Measurements from ENCODE around the gene NACC1. TPM values are rescaled to one million over a fixed set of nuclear protein-coding genes. Genes with fewer than 3 reads are reported as not detected.

The NACC1 gene
- total and polyA plus RNA-seq, 2 of the 8 experiments (the other 6 are each of a cell fraction or from before 2014, with no cell fraction given) = 234 to 301 TPM

DNA sequence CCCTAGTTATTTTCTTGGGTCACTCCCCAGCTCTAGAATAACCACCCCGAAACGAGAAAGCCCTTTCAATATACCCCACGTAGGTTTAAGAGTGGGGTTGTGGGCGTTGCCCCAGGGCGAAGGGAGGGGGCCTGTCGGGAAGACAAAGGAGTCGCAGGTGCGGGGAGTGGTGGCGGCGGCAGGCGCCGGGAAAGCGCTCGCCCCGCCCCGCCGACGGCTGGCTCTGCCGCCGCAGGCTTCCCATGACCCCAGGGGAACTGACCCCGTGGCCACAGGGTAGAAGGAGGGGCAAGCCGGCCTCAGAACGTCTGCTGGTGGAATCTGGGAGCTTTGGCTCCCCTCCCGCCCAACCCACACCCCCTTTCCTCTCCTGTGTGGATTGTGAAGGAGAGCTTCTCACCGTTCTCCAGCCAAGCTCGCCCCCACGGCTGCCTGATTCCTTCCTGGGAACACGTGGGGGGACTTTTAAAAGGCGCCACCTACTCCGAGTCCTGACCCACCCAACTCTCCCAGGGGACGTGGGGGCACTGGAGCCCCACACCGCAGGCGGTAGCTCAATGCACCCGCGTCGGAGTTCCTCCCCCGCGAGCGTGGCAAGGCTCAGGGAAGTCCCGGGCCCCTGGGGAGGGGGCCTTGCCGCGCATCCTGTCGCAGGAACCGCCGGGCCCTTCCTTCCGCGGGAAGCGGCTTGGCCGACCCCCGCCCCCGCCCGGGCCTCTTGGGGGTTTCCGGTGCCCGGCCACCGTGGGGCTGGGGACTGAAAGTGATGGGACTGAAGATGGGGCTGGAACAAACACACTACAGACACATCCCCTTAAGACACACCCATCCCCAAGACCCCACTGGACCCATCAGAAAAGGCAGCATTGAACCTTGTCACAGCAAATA lies 37.7 kb downstream of the NACC1 start (continued):
- TF ChIP-seq, protein P1, sequence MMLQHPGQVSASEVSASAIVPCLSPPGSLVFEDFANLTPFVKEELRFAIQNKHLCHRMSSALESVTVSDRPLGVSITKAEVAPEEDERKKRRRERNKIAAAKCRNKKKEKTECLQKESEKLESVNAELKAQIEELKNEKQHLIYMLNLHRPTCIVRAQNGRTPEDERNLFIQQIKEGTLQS (IDR thresholded peaks at IDR 0.05; ENCODE audit: insufficient read depth, low read depth, low read length) = no peak
- 0 out of 2 replicates have a peak, but pooled peaks have one; percentile 16 for TF ChIP-seq MAX (IDR thresholded peaks at IDR 0.05)
- no peak for TF ChIP-seq SP2 (IDR thresholded peaks at IDR 0.05; ENCODE audit: low read length)
- TF ChIP-seq TBP (IDR thresholded peaks at IDR 0.05; ENCODE audit: low read depth, low read length) = no peak; the same call in 1 of the 2 replicates
- peak; percentile 69; the same call in 1 of the 2 replicates for TF ChIP-seq TCF12 (IDR thresholded peaks at IDR 0.05; ENCODE audit: low read depth, low read length)
- TF ChIP-seq E2F6 (IDR thresholded peaks at IDR 0.05) = no peak
- TF ChIP-seq SIRT6 (IDR thresholded peaks at IDR 0.05; ENCODE audit: low read length) = no peak
- no peak for TF ChIP-seq CREB1 (IDR thresholded peaks at IDR 0.05)
- TF ChIP-seq SRF (IDR thresholded peaks at IDR 0.05; ENCODE audit: low read depth, low read length) = no peak
- TF ChIP-seq, protein P2, sequence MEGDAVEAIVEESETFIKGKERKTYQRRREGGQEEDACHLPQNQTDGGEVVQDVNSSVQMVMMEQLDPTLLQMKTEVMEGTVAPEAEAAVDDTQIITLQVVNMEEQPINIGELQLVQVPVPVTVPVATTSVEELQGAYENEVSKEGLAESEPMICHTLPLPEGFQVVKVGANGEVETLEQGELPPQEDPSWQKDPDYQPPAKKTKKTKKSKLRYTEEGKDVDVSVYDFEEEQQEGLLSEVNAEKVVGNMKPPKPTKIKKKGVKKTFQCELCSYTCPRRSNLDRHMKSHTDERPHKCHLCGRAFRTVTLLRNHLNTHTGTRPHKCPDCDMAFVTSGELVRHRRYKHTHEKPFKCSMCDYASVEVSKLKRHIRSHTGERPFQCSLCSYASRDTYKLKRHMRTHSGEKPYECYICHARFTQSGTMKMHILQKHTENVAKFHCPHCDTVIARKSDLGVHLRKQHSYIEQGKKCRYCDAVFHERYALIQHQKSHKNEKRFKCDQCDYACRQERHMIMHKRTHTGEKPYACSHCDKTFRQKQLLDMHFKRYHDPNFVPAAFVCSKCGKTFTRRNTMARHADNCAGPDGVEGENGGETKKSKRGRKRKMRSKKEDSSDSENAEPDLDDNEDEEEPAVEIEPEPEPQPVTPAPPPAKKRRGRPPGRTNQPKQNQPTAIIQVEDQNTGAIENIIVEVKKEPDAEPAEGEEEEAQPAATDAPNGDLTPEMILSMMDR (IDR thresholded peaks at IDR 0.05; ENCODE audit: control extremely low read depth in 1 of 3, insufficient read depth in 1 of 3, low read depth in 1 of 3, low read length in 3 of 3) = no peak
- TF ChIP-seq EP300 (IDR thresholded peaks at IDR 0.05; ENCODE audit: borderline replicate concordance in 1 of 2, low read depth in 2 of 2, low read length in 2 of 2) = 0 out of 3 replicates have a peak, but pooled peaks of 1 of the 2 experiments have one; percentile 18
- no peak for TF ChIP-seq BRCA1 (IDR thresholded peaks at IDR 0.05; ENCODE audit: low read depth, low read length)
- TF ChIP-seq TEAD4 (IDR thresholded peaks at IDR 0.05; ENCODE audit: low read depth, low read length) = no peak
- no peak for TF ChIP-seq PHF8 (conservative IDR thresholded peaks at IDR 0.05; ENCODE audit: low read depth, low read length)
- TF ChIP-seq HDAC2 (IDR thresholded peaks at IDR 0.05; ENCODE audit: borderline replicate concordance in 1 of 2, low read depth in 2 of 2, low read length in 2 of 2) = 0 out of 4 replicates have a peak, but pooled peaks of 1 of the 2 experiments have one; percentile 29
- TF ChIP-seq TAF7 (optimal IDR thresholded peaks at IDR 0.05; ENCODE audit: borderline replicate concordance, low read depth, low read length) = peak; percentile 64
- no peak for TF ChIP-seq SP4 (IDR thresholded peaks at IDR 0.05; ENCODE audit: low read length)
- TF ChIP-seq SIN3A (conservative IDR thresholded peaks at IDR 0.05 in 1 of 2, IDR thresholded peaks at IDR 0.05 in 1 of 2; ENCODE audit: low read depth in 1 of 2, low read length in 2 of 2) = 0 out of 4 replicates have a peak, but pooled peaks of 1 of the 2 experiments have one; percentile 70

Measured in H1 (cell line).